ENCODE data around the gene RPS6KB2.

DNA sequence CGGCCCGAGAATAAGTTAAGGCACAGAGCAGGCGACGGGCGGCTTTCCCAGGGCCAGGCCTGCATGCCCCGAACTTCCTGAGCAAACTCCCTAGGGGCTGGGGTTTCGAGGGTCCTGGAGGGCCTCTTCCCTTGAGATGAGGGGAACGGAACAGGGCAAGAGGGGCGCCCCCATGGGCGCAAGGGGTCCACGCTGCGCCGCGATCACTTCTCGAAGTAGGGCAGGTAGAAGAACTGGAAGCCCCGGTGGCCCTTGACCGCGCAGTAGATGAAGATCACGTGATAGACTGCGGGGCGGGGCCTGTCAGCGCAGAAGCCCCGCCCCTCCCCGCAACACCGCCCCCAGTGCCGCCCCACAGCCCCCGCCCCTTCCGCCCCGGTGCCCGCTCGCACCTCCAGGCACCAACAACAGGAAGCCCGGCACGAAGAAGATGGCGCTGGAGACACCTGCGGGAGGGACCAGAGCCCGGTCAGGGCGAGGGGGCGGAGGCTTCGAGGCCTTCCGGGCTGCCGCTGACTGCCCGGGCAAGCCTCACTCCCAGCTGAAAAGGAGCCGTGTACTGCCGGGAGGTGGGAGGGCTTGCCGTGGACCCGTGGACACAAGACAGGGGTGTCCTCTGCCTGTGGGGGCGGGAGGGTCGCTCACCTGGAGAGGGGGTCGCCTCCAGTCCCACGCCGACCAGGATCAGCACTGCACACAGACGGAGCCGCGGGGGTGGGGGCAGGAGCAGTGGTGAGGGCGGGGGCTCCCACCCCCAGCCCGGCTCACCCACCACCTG is 36.3 kb downstream of the RPS6KB2 start:
- TF ChIP-seq SP1 (IDR thresholded peaks at IDR 0.05), result no peak
- no peak for TF ChIP-seq ELF4 (IDR thresholded peaks at IDR 0.05)
- TF ChIP-seq FOXM1 (IDR thresholded peaks at IDR 0.05; ENCODE audit: borderline replicate concordance), result no peak
